Activated gamma-delta T cell treated with anti-CD3 and anti-CD28 coated beads, Interleukin-2, amount 50 U/mL, for 16 hours (primary cell): ENCODE results near the gene PTBP2.

Source experiments
- DNase-seq: peaks from one replicate; pipeline ENCODE4 v3.0.0-alpha.2; 2020; ENCODE audit warnings: low read depth

Gene PTBP2

GRCh38 chr1:96825231-96825630, 103.6 kb downstream of the PTBP2 start:
- no peak for DNase-seq

GRCh38 chr1:96825950-96826576, 104.5 kb downstream of the PTBP2 start:
- DNase-seq, result no peak

GRCh38 chr1:96833376-96833775, 111.8 kb downstream of the PTBP2 start:
- no peak for DNase-seq

GRCh38 chr1:96834986-96835385, 113.4 kb downstream of the PTBP2 start:
- no peak for DNase-seq

GRCh38 chr1:96837057-96837780, 115.6 kb downstream of the PTBP2 start:
- no peak for DNase-seq

GRCh38 chr1:96837781-96838216, 116.2 kb downstream of the PTBP2 start:
- no peak for DNase-seq

GRCh38 chr1:96840396-96840795, 118.8 kb downstream of the PTBP2 start:
- DNase-seq, result no peak

GRCh38 chr1:96842215-96842614, 120.6 kb downstream of the PTBP2 start:
- DNase-seq, result no peak

GRCh38 chr1:96843196-96843595, 121.6 kb downstream of the PTBP2 start:
- no peak for DNase-seq

- no peak for DNase-seq
Measured at GRCh38 chr1:96843601-96844000, 122.0 kb downstream of the PTBP2 start.

GRCh38 chr1:96845464-96845863, 123.9 kb downstream of the PTBP2 start:
- DNase-seq, result no peak

GRCh38 chr1:96861836-96862235, 140.3 kb downstream of the PTBP2 start:
- DNase-seq, result no peak

- DNase-seq, result no peak
Measured at GRCh38 chr1:96863449-96863848, 141.9 kb downstream of the PTBP2 start.
